IMR-90 (cell line): ENCODE results near the gene FDPS. TPM values are rescaled to one million over a fixed set of nuclear protein-coding genes. Genes with fewer than 3 reads are reported as not detected.

ENCODE experiments used
- ATAC-seq: fragments of 200-7000 bp; cut with Tn5 transposase; 2 replicates; pipeline ENCODE4 v1.9.1; 2020; ENCODE audit warnings: low read depth, mild to moderate bottlenecking, moderate library complexity
- BruUV-seq: library from RNA; stranded (reverse); fragments of 400-500 nt; replicated peaks from 2 replicates; lab custom pipeline; 2021; lab: Mats Ljungman, UMichigan
- CTCF ChIA-PET: fragments of 300-600 bp; formaldehyde crosslinking; extraction: SDS; loops from one replicate; lab custom pipeline; 2021; ENCODE audit warnings: antibody characterized with exemption; lab: Yijun Ruan, JAX
- POLR2A ChIA-PET: fragments of 300-600 bp; sonication (Branson Sonifier 250); formaldehyde crosslinking; loops from one replicate; lab custom pipeline; 2022; ENCODE audit warnings: antibody characterized with exemption; ENCODE audit not compliant: unreplicated experiment; lab: Charles Lee
- DNase-seq: peaks from one replicate; pipeline ENCODE4 v3.0.0; 2013
- H2AFZ ChIP-seq: replicated peaks from 2 replicates; pipeline ENCODE3; 2013; ENCODE audit warnings: low read length, mild to moderate bottlenecking; ENCODE audit not compliant: poor library complexity
- H2AK5ac ChIP-seq: 2 replicates; pipeline ENCODE4 v1.6.1; 2013; ENCODE audit warnings: low read depth, low read length, inconsistent platforms
- H2AK9ac ChIP-seq: replicated peaks from 2 replicates; pipeline ENCODE3; 2013; ENCODE audit warnings: mild to moderate bottlenecking, low read depth, low read length, moderate library complexity; ENCODE audit not compliant: poor library complexity
- H2BK120ac ChIP-seq: 2 replicates; pipeline ENCODE4 v1.6.1; 2013; ENCODE audit warnings: low read depth, low read length, inconsistent platforms
- H2BK15ac ChIP-seq: 3 replicates; pipeline ENCODE4 v1.6.1; 2013; ENCODE audit warnings: low read depth, low read length, inconsistent platforms
- H2BK20ac ChIP-seq: 2 replicates; pipeline ENCODE4 v1.6.1; 2013; ENCODE audit warnings: low read depth, mild to moderate bottlenecking, inconsistent platforms, low read length, moderate library complexity
- H2BK5ac ChIP-seq: 2 replicates; pipeline ENCODE4 v1.6.1; 2013; ENCODE audit warnings: mild to moderate bottlenecking, low read depth, low read length, inconsistent platforms; ENCODE audit not compliant: poor library complexity, severe bottlenecking
- H3K14ac ChIP-seq: replicated peaks from 2 replicates; pipeline ENCODE4 v1.6.1; 2013; ENCODE audit warnings: low read depth, low read length, inconsistent platforms
- H3K18ac ChIP-seq: 2 replicates; pipeline ENCODE4 v1.6.1; 2013; ENCODE audit warnings: low read depth, low read length, control low read depth
- H3K23ac ChIP-seq: 2 replicates; pipeline ENCODE4 v1.6.1; 2013; ENCODE audit warnings: low read depth, low read length, inconsistent platforms
- H3K27ac ChIP-seq: 2 replicates; pipeline ENCODE4 v1.5.1; 2013; ENCODE audit warnings: mild to moderate bottlenecking, control low read depth, low read length; ENCODE audit not compliant: insufficient read depth
- H3K27me3 ChIP-seq: 2 replicates; pipeline ENCODE4 v1.6.1; 2013; ENCODE audit warnings: low read length; ENCODE audit not compliant: control insufficient read depth, insufficient read depth
- H3K36me3 ChIP-seq: 2 replicates; pipeline ENCODE4 v1.6.1; 2013; ENCODE audit warnings: low read length, mixed read lengths; ENCODE audit not compliant: control insufficient read depth, insufficient read depth
- H3K4ac ChIP-seq: 2 replicates; pipeline ENCODE4 v1.6.1; 2013; ENCODE audit warnings: low read depth, low read length, inconsistent platforms
- H3K4me1 ChIP-seq: 2 replicates; pipeline ENCODE4 v1.6.1; 2013; ENCODE audit warnings: low read length, mixed read lengths; ENCODE audit not compliant: control insufficient read depth, insufficient read depth
- H3K4me2 ChIP-seq: 2 replicates; pipeline ENCODE4 v1.6.1; 2013; ENCODE audit warnings: low read depth, mild to moderate bottlenecking, control low read depth, low read length, moderate library complexity
- H3K4me3 ChIP-seq: 2 replicates; pipeline ENCODE4 v1.5.1; 2013; ENCODE audit warnings: low read depth, mild to moderate bottlenecking, control low read depth, low read length, moderate library complexity; ENCODE audit not compliant: insufficient read depth
- H3K56ac ChIP-seq: 2 replicates; pipeline ENCODE4 v1.6.1; 2013; ENCODE audit warnings: low read length, inconsistent platforms; ENCODE audit not compliant: insufficient read depth; ENCODE audit errors: extremely low read depth
- H3K79me1 ChIP-seq, 2 experiments: 2 replicates each; pipeline ENCODE4 v1.6.1; 2013; ENCODE audit warnings: low read length in 2 of 2, inconsistent platforms in 1 of 2, low read depth in 1 of 2
- H3K9ac ChIP-seq: 2 replicates; pipeline ENCODE4 v1.6.1; 2013; ENCODE audit warnings: low read depth, low read length, control low read depth
- H3K9me1 ChIP-seq: 2 replicates; pipeline ENCODE4 v1.6.1; 2013; ENCODE audit warnings: low read length, inconsistent platforms; ENCODE audit not compliant: insufficient read depth
- H3K9me3 ChIP-seq: 2 replicates; pipeline ENCODE4 v1.6.1; 2013; ENCODE audit warnings: low read length; ENCODE audit not compliant: control insufficient read depth, insufficient read depth
- H4K20me1 ChIP-seq: 2 replicates; pipeline ENCODE4 v1.6.1; 2013; ENCODE audit warnings: low read length, inconsistent platforms; ENCODE audit not compliant: insufficient read depth
- H4K5ac ChIP-seq: 2 replicates; pipeline ENCODE4 v1.6.1; 2013; ENCODE audit warnings: mild to moderate bottlenecking, low read depth, low read length, control low read depth
- H4K8ac ChIP-seq, 2 experiments: 2 replicates each; pipeline ENCODE4 v1.6.1; 2013; ENCODE audit warnings: low read depth in 2 of 2, low read length in 2 of 2, control low read depth in 1 of 2, inconsistent platforms in 1 of 2
- H4K91ac ChIP-seq: 2 replicates; pipeline ENCODE4 v1.6.1; 2013; ENCODE audit warnings: low read depth, low read length, inconsistent platforms; ENCODE audit not compliant: insufficient read depth
- BHLHE40 ChIP-seq: fragments of 150-350 bp; IDR thresholded peaks from 2 replicates; pipeline ENCODE4 v1.6.1; 2016; ENCODE audit warnings: mild to moderate bottlenecking, low read depth, low read length
- ELK1 ChIP-seq: fragments of 150-350 bp; IDR thresholded peaks from 2 replicates; pipeline ENCODE4 v1.6.1; 2016; ENCODE audit warnings: low read depth, mild to moderate bottlenecking, low read length, moderate library complexity, borderline replicate concordance
- FOS ChIP-seq: fragments of 150-350 bp; IDR thresholded peaks from 2 replicates; pipeline ENCODE4 v1.6.1; 2016; ENCODE audit warnings: low read depth, low read length
- MAFK ChIP-seq: IDR thresholded peaks from 2 replicates; pipeline ENCODE4 v1.6.1; 2012; ENCODE audit warnings: low read depth, low read length, improper control_type of control experiment
- MAZ ChIP-seq: IDR thresholded peaks from 2 replicates; pipeline ENCODE4 v1.6.1; 2012; ENCODE audit warnings: low read depth, mild to moderate bottlenecking, low read length, improper control_type of control experiment, moderate library complexity, borderline replicate concordance
- NFE2L2 ChIP-seq: fragments of 150-350 bp; IDR thresholded peaks from 2 replicates; pipeline ENCODE4 v1.6.1; 2016; ENCODE audit warnings: low read depth, mild to moderate bottlenecking, low read length
- POLR2A ChIP-seq: IDR thresholded peaks from 2 replicates; pipeline ENCODE4 v1.6.1; 2012; ENCODE audit warnings: mild to moderate bottlenecking, low read depth, low read length
- RAD21 ChIP-seq: IDR thresholded peaks from 2 replicates; pipeline ENCODE4 v1.6.1; 2012; ENCODE audit warnings: low read length, improper control_type of control experiment
- RCOR1 ChIP-seq: IDR thresholded peaks from 2 replicates; pipeline ENCODE4 v1.6.1; 2012; ENCODE audit warnings: mild to moderate bottlenecking, low read length, improper control_type of control experiment; ENCODE audit not compliant: insufficient replicate concordance
- RFX5 ChIP-seq: IDR thresholded peaks from 2 replicates; pipeline ENCODE4 v1.8.0; 2012; ENCODE audit warnings: low read depth, mild to moderate bottlenecking, low read length, moderate library complexity
- WGBS, 2 experiments: methylation state at CpG; one replicate each; pipeline versions ENCODE4 v1.1.5 to v1.1.7; 2013; ENCODE audit warnings: missing lambda C conversion rate in 2 of 2; ENCODE audit not compliant: insufficient read length in 1 of 2; ENCODE audit errors: extremely low coverage in 2 of 2; 5-methylcytosine and 5-hydroxymethylcytosine counted together
- dilution Hi-C: fragments of 300-500 bp; cut with HindIII; formaldehyde crosslinking; loops from one replicate; pipeline ENCODE4 v1.14.3; 2018; ENCODE audit warnings: low sequenced_read_pairs; ENCODE audit not compliant: unreplicated experiment
- in situ Hi-C: fragments of 300-500 bp; cut with MboI; formaldehyde crosslinking; loops from 3 replicates; pipeline ENCODE4 v1.14.3; 2019; ENCODE audit warnings: low sequenced_read_pairs, inconsistent platforms, mixed read lengths
- intact Hi-C: fragments of 100-400 bp; cut with micrococcal nuclease; formaldehyde crosslinking; loops from 2 replicates; pipeline ENCODE4 v1.10.0; 2022
- polyA plus RNA-seq, 3 experiments: library from polyadenylated mRNA; depleted of rRNA; stranded (reverse); fragments of >200 nt; gene quantifications; 2 replicates each; pipeline ENCODE4 v1.2.3, GENCODE V29; 2012; ENCODE audit warnings: low replicate concordance in 1 of 3
- total RNA-seq: library from RNA; depleted of rRNA; stranded (reverse); fragments of >200 nt; gene quantifications from 2 replicates; pipeline ENCODE4 v1.2.3, GENCODE V29; 2012

The FDPS gene
- total and polyA plus RNA-seq, 2 of the 4 experiments (the other 2 are of a cell fraction) = 183 to 191 TPM

DNA sequence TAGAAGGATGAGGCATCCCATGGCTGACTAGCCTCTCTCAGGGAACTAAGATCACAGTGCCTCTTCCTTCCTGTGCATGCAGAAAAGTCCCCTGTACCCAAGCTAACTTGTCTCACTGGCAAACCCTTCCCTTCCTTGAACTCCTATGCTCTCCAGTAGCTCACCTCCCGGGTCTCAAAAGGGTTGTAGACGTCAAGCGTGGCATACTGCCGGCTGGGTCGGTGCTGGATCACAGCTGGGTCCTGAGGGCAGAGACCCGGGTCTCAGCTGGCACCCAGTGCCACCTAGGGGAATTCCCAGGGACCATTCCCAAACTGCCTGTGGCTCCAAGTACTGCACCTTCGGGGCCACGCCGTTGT is 47.2 kb upstream of the FDPS start:
- Histone ChIP-seq H3K9me1 (peaks cover 4% of the 10 kb centered on the region; the same call in 1 of the 2 replicates), H3K4me2 (peak overlapping the region; percentile 83), H4K8ac (peak overlapping the region; percentile 22 to 72), H3K27me3 (no peaks in the 10 kb centered on the region), H2AK9ac (peak overlapping the region; percentile 96), H3K9me3 (no peaks in the 10 kb centered on the region), H3K14ac (peak overlapping the region; percentile 81), H3K23ac (peak overlapping the region; percentile 91), H3K56ac (peak overlapping the region; percentile 77; the same call in 1 of the 2 replicates), H3K9ac (peak overlapping the region; percentile 74), H3K4ac (peak overlapping the region; percentile 81), H3K4me3 (peak overlapping the region; percentile 65), H2BK5ac (peak overlapping the region; percentile 62), H2BK15ac (no peak overlapping the region), H2BK20ac (no peak overlapping the region), H2AK5ac (peak overlapping the region; percentile 33), H3K27ac (peak overlapping the region; percentile 70), H4K91ac (peak overlapping the region; percentile 18), H3K18ac (no peak overlapping the region), H3K36me3 (peaks cover 36% of the 10 kb centered on the region), H3K79me1 (peaks cover 15 to 30% of the 10 kb centered on the region in 2 experiments), H4K5ac (peak overlapping the region; percentile 50), H3K4me1 (peaks cover 2% of the 10 kb centered on the region), H4K20me1 (no peaks in the 10 kb centered on the region), H2AFZ (peak overlapping the region; percentile 84), H2BK120ac (no peak overlapping the region)
- ChIA-PET CTCF (interaction anchor here (0.6 to 1.3 kb wide), 2 partner anchors 11 to 1294 kb away, joined by 3 to 5 read pairs; no protein-coding TSS in a partner anchor), POLR2A (interaction anchor here (0.5 kb wide), 1 partner anchor 20 kb away, joined by 4 read pairs; a partner anchor contains a TSS)
- WGBS, 2 experiments = 0% methylated on average over 3 of the region's 9 CpGs; no CpG with 5 or more reads in 1 of the 2 experiments
- intact Hi-C loops = loop anchor here (5.0 kb wide), 1 partner anchor 46 kb away; the partner anchor contains the start of gene FDPS
- TF ChIP-seq ELK1 = no peak
- no peak for TF ChIP-seq FOS
- no peak for TF ChIP-seq RCOR1
- TF ChIP-seq POLR2A = no peak
- TF ChIP-seq MAFK = no peak
- TF ChIP-seq RAD21 = no peak
- no peak for TF ChIP-seq BHLHE40
- TF ChIP-seq NFE2L2 = no peak
- no peak for TF ChIP-seq MAZ
- no peak for TF ChIP-seq RFX5
- in situ Hi-C loops = no loop called here
- dilution Hi-C loops = no loop called here
- DNase-seq (peak; percentile 15), ATAC-seq (no peak)
- BruUV-seq = no TSS peak
